Occipital lobe (tissue), 2 donors: Measurements from ENCODE around the gene BIN2. TPM values are rescaled to one million over a fixed set of nuclear protein-coding genes. Genes with fewer than 3 reads are reported as not detected.

Source experiments
- DNase-seq: peaks from one replicate; lab custom pipeline; 2025; lab: John Stamatoyannopoulos, UW
- total RNA-seq: library from RNA; depleted of rRNA; stranded (reverse); fragments of >200 nt; gene quantifications from one replicate; pipeline ENCODE4 v1.2.3, GENCODE V29; 2014

Gene BIN2
- 2.2 TPM for total RNA-seq

- DNase-seq, result no peak
Measured at GRCh38 chr12:51323966-51324895, at the start of gene BIN2. TSS of gene BIN2 (minus strand) at chr12:51324174. CDS start at chr12:51324102, 72 bp downstream.

- DNase-seq, result no peak
Measured at GRCh38 chr12:51373187-51373586, 49.2 kb upstream of the BIN2 start.

GRCh38 chr12:51372021-51372420 lies 48.0 kb upstream of the BIN2 start:
- DNase-seq, result no peak

GRCh38 chr12:51371295-51371953 lies 47.5 kb upstream of the BIN2 start:
- DNase-seq, result no peak

- DNase-seq, result no peak
Measured at GRCh38 chr12:51370667-51371066, 46.7 kb upstream of the BIN2 start.

- DNase-seq, result no peak
Measured at GRCh38 chr12:51369581-51369980, 45.6 kb upstream of the BIN2 start.

GRCh38 chr12:51368640-51369517 lies 44.9 kb upstream of the BIN2 start:
- no peak for DNase-seq

GRCh38 chr12:51365276-51365675 lies 41.3 kb upstream of the BIN2 start:
- no peak for DNase-seq

GRCh38 chr12:51364001-51364400 lies 40.0 kb upstream of the BIN2 start:
- DNase-seq, result no peak

GRCh38 chr12:51362747-51363342 lies 38.9 kb upstream of the BIN2 start:
- DNase-seq, result no peak

- peak; percentile 75 for DNase-seq
Measured at GRCh38 chr12:51362307-51362706, 38.3 kb upstream of the BIN2 start.

GRCh38 chr12:51361161-51362016 lies 37.4 kb upstream of the BIN2 start:
- DNase-seq, result no peak

GRCh38 chr12:51360315-51360714 lies 36.3 kb upstream of the BIN2 start:
- no peak for DNase-seq

GRCh38 chr12:51359851-51360250 lies 35.9 kb upstream of the BIN2 start:
- no peak for DNase-seq

GRCh38 chr12:51358496-51358895 lies 34.5 kb upstream of the BIN2 start:
- DNase-seq, result no peak

- no peak for DNase-seq
Measured at GRCh38 chr12:51357374-51358047, 33.5 kb upstream of the BIN2 start.

- peak; percentile 26 for DNase-seq
Measured at GRCh38 chr12:51351913-51352532, 28.0 kb upstream of the BIN2 start.

- no peak for DNase-seq
Measured at GRCh38 chr12:51349026-51349425, 25.1 kb upstream of the BIN2 start.

GRCh38 chr12:51348116-51348515 lies 24.1 kb upstream of the BIN2 start:
- no peak for DNase-seq
